ENCODE measurements around the gene UBTD2. TPM values are rescaled to one million over a fixed set of nuclear protein-coding genes. Genes with fewer than 3 reads are reported as not detected.
A peak's percentile ranks its signal among the peaks of the same experiment; 100 is the strongest.

Gene UBTD2
- total and polyA plus RNA-seq, 2 of the 4 experiments (the other 2 are of a cell fraction) = 11.2 to 20.6 TPM

GRCh38 chr5:172178991-172179989 lies 104.3 kb downstream of the UBTD2 start:
- Histone ChIP-seq H2AK9ac (replicated peaks; ENCODE audit: low read depth, low read length, poor library complexity) (peak overlapping the region; percentile 18), H4K20me1 (ENCODE audit: insufficient read depth, low read length) (peaks cover 51% of the 10 kb centered on the region), H3K9ac (ENCODE audit: low read depth, low read length) (peak overlapping the region; percentile 23; the same call in 1 of the 2 replicates), H3K18ac (ENCODE audit: low read depth, low read length) (no peak overlapping the region; the same call in 1 of the 2 replicates), H3K4me2 (ENCODE audit: low read depth, low read length) (no peak overlapping the region; the same call in 1 of the 2 replicates), H3K4me3 (ENCODE audit: insufficient read depth, low read depth, low read length) (no peak overlapping the region), H3K27ac (ENCODE audit: insufficient read depth, low read length) (no peak overlapping the region), H2BK120ac (ENCODE audit: low read depth, low read length) (no peak overlapping the region), H2AFZ (replicated peaks; ENCODE audit: low read length, poor library complexity) (peak overlapping the region; percentile 37), H4K91ac (ENCODE audit: insufficient read depth, low read depth, low read length) (no peak overlapping the region), H3K27me3 (ENCODE audit: control insufficient read depth, insufficient read depth, low read length) (no peaks in the 10 kb centered on the region), H3K4ac (ENCODE audit: low read depth, low read length) (peak overlapping the region; percentile 60), H3K23ac (ENCODE audit: low read depth, low read length) (peak overlapping the region; percentile 5; the same call in 1 of the 2 replicates), H2BK15ac (ENCODE audit: low read depth, low read length) (no peak overlapping the region), H2AK5ac (ENCODE audit: low read depth, low read length) (no peak overlapping the region), H3K4me1 (ENCODE audit: control insufficient read depth, insufficient read depth, low read length) (peaks cover 5% of the 10 kb centered on the region; the same call in 1 of the 2 replicates), H3K79me1 (ENCODE audit: low read depth in 1 of 2, low read length in 2 of 2) (peaks cover 22 to 74% of the 10 kb centered on the region in 2 experiments), H3K9me3 (ENCODE audit: control insufficient read depth, insufficient read depth, low read length) (no peaks in the 10 kb centered on the region), H3K9me1 (ENCODE audit: insufficient read depth, low read length) (peaks cover 28% of the 10 kb centered on the region), H3K56ac (ENCODE audit: extremely low read depth, insufficient read depth, low read length) (no peak overlapping the region), H2BK5ac (ENCODE audit: low read depth, low read length, poor library complexity, severe bottlenecking) (no peak overlapping the region), H4K5ac (ENCODE audit: low read depth, low read length) (peak overlapping the region; percentile 77; the same call in 1 of the 2 replicates), H2BK20ac (ENCODE audit: low read depth, low read length) (no peak overlapping the region), H4K8ac (ENCODE audit: low read depth in 2 of 2, low read length in 2 of 2) (peak overlapping the region in 1 of 2 experiments; percentile 22; a peak in 2 of 4 replicates), H3K14ac (replicated peaks; ENCODE audit: low read depth, low read length) (0 out of 2 replicates have a peak overlapping the region, but pooled peaks have one; percentile 14), H3K36me3 (ENCODE audit: control insufficient read depth, insufficient read depth, low read length) (peaks cover 2% of the 10 kb centered on the region)
- DNase-seq = peak; percentile 40
- BruUV-seq (replicated peaks) = no TSS peak
- TF ChIP-seq CEBPB (IDR thresholded peaks at IDR 0.05; ENCODE audit: low read depth, low read length) (no peak), FOS (IDR thresholded peaks at IDR 0.05; ENCODE audit: low read depth, low read length) (no peak), USF2 (IDR thresholded peaks at IDR 0.05; ENCODE audit: low read depth, low read length) (no peak), CTCF (conservative IDR thresholded peaks at IDR 0.05; ENCODE audit: low read depth, low read length) (no peak), BHLHE40 (IDR thresholded peaks at IDR 0.05; ENCODE audit: low read depth, low read length) (no peak), NFE2L2 (IDR thresholded peaks at IDR 0.05; ENCODE audit: low read depth, low read length) (no peak), ELK1 (IDR thresholded peaks at IDR 0.05; ENCODE audit: borderline replicate concordance, low read depth, low read length) (no peak)
- dilution Hi-C loops (cut with HindIII; ENCODE audit: low sequenced_read_pairs, unreplicated experiment) = no loop called here
- in situ Hi-C loops (cut with MboI; ENCODE audit: low sequenced_read_pairs) = loop anchor here (25.0 kb wide), 1 partner anchor 767 kb away; the partner anchor contains the start of gene FGF18
- intact Hi-C loops (cut with micrococcal nuclease) = no loop called here
- WGBS, 2 experiments (ENCODE audit: extremely low coverage in 2 of 2, insufficient read length in 1 of 2) = 80% methylated on average over 8 of the region's 18 CpGs; no CpG with 5 or more reads in 1 of the 2 experiments
- ATAC-seq (ENCODE audit: low read depth) = peak; percentile 40
- ChIA-PET CTCF (interaction anchor here (0.6 to 0.9 kb wide), 2 partner anchors 15 to 101 kb away, joined by 3 read pairs; no protein-coding TSS in a partner anchor), POLR2A (ENCODE audit: unreplicated experiment) (no interaction called here)
